Epithelial cell of proximal tubule (primary cell): Measurements from ENCODE around the gene PRKAR2A. TPM values are rescaled to one million over a fixed set of nuclear protein-coding genes. Genes with fewer than 3 reads are reported as not detected.
"Not testable (repeated sequence)": the region's sequence is repeated elsewhere in the genome, so short reads cannot be mapped to it uniquely, and the experiment has no call there.

Source experiments
- DNase-seq: peaks from one replicate; pipeline ENCODE4 v3.0.0-alpha.2; 2011; ENCODE audit warnings: low read depth
- H3K4me3 ChIP-seq: 2 replicates; pipeline ENCODE4 v1.5.1; 2011; ENCODE audit warnings: low read depth, mild to moderate bottlenecking, low read length
- total RNA-seq: library from RNA; depleted of rRNA; stranded (reverse); fragments of >200 nt; gene quantifications from 2 replicates; pipeline ENCODE4 v1.2.3, GENCODE V29; 2015
- TF ChIP-seq, protein P1 (sequence below): conservative IDR thresholded peaks from 2 replicates; pipeline ENCODE4 v1.5.1; 2012; ENCODE audit warnings: low read depth, mild to moderate bottlenecking, low read length

The PRKAR2A gene
- total RNA-seq, 1 donor from 2014 or later: 23.5 TPM

DNA sequence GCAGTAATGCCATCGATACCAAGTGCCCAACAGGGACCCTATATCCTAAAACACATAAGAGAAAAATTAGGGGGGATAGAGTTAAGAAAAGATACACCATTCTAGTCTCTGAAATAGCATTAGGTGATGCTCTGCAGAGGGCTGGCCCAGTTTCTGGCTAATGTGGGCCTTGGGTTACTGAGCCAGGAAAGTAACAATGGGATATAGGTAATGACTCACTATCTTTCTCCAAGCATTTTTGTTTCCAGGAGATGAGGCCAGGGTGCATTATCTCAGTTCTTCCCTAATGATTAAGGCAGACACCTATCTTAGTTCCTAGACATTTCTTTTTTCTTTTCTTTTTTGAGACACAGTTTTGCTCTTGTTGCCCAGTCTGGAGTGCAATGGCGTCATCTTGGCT, 50.0 kb downstream of the PRKAR2A start:
- TF ChIP-seq, protein P1, sequence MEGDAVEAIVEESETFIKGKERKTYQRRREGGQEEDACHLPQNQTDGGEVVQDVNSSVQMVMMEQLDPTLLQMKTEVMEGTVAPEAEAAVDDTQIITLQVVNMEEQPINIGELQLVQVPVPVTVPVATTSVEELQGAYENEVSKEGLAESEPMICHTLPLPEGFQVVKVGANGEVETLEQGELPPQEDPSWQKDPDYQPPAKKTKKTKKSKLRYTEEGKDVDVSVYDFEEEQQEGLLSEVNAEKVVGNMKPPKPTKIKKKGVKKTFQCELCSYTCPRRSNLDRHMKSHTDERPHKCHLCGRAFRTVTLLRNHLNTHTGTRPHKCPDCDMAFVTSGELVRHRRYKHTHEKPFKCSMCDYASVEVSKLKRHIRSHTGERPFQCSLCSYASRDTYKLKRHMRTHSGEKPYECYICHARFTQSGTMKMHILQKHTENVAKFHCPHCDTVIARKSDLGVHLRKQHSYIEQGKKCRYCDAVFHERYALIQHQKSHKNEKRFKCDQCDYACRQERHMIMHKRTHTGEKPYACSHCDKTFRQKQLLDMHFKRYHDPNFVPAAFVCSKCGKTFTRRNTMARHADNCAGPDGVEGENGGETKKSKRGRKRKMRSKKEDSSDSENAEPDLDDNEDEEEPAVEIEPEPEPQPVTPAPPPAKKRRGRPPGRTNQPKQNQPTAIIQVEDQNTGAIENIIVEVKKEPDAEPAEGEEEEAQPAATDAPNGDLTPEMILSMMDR: no peak
- no peak for DNase-seq
- H3K4me3 ChIP-seq: no peak overlapping the region

DNA sequence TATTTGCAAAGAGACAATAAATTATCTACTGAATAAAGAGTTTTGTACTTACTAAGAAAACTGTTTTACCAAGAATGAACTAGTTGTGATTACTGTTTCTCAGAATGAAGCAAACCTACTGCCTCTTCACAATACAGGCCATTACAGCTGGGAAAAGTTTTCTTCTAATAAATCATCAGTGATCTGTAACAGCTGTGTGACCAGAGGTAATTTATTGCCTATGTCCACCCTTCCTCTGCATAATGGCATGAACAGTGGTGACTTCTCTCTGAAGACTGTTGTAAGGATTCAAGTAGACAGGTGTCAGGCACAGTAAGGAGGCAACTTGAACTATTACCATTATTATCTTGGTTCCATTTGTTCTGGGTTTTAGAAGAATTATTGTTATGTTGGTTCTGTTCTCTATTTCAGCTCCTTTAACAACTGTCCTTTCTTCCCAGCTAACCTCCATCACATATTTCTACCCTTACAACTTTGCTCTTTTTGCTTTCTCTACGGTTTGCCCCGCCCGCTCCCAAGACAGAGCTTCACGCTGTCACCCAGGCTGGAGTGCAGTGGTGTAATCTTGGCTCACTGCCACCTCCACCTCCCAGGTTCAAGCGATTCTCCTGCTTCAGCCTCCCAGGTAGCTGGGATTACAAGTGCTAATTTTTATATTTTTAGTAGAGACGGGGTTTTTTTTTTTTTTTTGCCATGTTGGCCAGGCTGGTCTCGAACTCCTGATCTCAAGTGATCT, 51.5 kb downstream of the PRKAR2A start:
- no peak overlapping the region for H3K4me3 ChIP-seq
- no peak for DNase-seq
- TF ChIP-seq, protein P1: no peak

DNA sequence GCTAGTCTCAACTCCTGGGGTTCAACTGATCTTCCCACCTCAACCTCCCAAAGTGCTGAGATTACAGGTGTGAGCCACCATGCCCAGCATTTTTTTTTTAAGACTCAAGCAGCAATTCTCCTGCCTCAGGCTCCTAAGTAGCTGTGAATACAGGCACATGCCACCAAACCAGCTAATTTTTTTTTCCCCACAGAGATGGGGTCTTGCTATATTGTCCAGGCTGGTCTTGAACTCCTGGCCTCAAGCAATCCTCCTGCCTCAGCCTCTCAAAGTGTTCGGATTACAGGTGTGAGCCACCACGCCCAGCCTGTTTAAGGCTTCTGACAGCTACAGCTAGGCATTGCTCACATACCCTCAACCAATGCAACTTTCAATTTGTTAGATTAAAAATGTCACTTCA, 54.2 kb downstream of the PRKAR2A start:
- H3K4me3 ChIP-seq, DNase-seq: not testable (repeated sequence)

DNA sequence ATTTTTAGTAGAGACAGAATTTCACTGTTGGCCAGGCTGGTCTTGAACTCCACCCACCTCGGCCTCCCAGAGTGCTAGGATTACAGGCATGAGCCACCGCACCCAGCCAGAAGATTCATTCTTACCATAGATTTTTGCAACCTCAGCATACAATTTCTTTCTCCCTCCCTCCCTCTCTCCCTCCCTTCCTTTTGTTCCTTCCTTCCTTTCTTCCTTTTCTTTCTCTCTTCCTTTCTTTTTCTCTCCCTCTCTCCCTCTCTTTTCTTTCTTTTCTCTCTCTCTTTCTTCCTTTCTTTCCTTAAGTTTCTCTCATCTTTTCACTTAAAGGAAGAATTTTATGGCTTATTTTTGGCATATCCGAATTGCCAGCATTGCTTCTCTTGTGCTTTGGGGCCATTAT, 58.0 kb downstream of the PRKAR2A start:
- DNase-seq: no peak
- TF ChIP-seq, protein P1: no peak
- H3K4me3 ChIP-seq: no peak overlapping the region

DNA sequence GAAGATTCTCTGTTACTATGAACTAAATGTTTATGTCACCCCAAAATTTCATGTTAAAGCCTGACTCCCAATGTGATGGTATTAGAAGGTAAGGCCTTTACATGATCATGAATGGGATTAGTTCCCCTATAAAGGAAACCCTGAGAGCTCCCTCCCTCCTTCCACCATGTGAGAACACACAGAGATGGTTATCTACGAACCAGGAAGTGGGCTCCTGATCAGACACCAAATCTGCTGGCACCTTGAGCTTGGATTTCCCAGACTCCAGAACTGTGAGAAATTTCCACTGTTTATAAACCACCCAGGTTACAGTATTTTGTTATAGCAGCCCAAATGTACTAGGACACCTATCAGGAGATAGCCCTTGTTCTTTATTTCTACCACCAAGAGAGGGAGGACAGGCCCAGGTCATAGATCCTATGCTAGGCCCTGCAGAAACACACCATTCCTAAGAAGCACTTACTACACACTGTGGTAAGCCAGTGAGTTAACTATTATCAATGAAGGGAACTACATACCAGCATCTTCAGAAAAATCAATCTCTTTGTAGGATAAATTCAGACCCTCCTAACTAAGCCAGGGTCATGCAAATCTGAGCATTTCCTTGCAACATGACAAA, 59.0 kb downstream of the PRKAR2A start:
- DNase-seq: no peak
- H3K4me3 ChIP-seq: no peak overlapping the region
- TF ChIP-seq, protein P1: no peak

DNA sequence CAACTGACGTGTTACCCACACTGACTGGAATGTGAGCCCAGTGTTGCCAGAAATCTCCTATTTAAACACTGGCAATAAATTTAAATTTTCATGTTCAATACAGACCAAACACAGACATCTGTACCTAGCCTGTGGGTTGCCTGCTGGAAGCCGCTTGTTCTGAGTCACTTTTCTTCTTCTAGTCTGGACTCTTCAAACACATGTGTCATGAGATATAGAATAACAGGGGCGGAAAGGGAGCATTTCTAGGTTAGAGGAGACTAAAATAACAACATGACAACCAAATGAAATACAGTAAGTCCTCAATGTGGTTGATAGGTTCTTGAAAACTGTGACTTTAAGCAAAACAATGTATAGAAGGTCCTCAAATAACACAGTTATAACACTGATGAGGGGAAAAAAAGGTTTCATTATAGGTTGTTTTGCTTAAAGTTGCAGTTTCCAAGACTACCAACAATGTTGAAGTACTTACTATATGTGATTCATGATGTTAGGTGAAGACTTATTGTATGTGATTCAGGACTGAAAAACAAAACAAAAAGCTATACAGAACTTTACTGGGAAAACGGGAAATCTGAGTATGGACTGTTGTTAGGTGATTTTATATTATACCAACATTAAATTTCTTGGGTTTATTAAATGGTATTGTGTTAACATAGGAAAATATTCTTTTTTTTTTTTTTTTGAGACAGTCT, 63.1 kb downstream of the PRKAR2A start:
- no peak overlapping the region for H3K4me3 ChIP-seq
- TF ChIP-seq, protein P1: no peak
- DNase-seq: no peak

DNA sequence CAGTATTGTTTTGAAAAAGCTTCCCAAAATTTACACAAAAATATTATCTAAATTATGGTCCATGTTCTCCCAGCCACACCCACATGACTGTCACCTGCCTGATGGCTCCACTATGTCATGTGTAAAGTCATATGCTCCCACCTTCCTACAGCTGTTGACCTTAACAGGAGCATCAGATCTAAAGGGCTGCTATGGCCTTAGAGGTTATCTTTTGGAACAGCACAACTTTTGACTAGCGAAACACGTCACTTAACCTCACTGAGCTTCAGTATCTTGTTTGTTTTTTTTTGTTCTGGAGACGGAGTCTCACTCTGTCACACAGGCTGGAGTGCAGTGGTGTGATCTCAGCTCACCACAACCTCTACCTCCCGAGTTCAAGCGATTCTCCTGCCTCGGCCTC, 64.4 kb downstream of the PRKAR2A start:
- TF ChIP-seq, protein P1: no peak
- no peak for DNase-seq
- H3K4me3 ChIP-seq: no peak overlapping the region
